ENCODE results near the gene RBM39.

RBM39 gene

DNA sequence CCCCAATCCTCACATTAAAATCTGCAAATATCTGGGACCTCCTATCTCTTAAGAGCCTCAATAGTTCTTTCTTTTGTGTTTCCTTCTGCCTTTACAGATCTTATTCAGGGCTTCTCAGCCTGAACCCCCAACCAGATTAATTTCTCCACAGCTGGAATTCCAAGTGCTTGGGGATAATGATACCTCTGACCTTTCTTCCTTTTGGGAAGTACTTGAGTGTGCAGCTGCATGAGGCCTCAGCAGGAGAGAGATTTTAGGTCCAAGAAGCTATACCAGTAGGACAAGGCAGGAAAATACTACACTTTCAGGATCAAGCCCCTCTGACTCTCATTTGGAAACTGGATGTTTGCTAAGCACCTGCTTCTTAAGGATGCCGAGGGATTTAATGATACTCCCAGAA is 32.3 kb upstream of the RBM39 start:
- TF ChIP-seq, protein P1, sequence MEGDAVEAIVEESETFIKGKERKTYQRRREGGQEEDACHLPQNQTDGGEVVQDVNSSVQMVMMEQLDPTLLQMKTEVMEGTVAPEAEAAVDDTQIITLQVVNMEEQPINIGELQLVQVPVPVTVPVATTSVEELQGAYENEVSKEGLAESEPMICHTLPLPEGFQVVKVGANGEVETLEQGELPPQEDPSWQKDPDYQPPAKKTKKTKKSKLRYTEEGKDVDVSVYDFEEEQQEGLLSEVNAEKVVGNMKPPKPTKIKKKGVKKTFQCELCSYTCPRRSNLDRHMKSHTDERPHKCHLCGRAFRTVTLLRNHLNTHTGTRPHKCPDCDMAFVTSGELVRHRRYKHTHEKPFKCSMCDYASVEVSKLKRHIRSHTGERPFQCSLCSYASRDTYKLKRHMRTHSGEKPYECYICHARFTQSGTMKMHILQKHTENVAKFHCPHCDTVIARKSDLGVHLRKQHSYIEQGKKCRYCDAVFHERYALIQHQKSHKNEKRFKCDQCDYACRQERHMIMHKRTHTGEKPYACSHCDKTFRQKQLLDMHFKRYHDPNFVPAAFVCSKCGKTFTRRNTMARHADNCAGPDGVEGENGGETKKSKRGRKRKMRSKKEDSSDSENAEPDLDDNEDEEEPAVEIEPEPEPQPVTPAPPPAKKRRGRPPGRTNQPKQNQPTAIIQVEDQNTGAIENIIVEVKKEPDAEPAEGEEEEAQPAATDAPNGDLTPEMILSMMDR (conservative IDR thresholded peaks at IDR 0.05; ENCODE audit: low read depth): no peak
- peak overlapping the region; percentile 29 for H3K27ac ChIP-seq
- POLR2A ChIA-PET (ENCODE audit: low non-redundant PET): no interaction called here
- DNase-seq (ENCODE audit: low spot score): no peak
- CTCF ChIA-PET: no interaction called here

GRCh38 chr20:35773154-35773751 is 31.2 kb upstream of the RBM39 start:
- TF ChIP-seq, protein P1 (conservative IDR thresholded peaks at IDR 0.05; ENCODE audit: low read depth): no peak
- peak overlapping the region; percentile 51; the same call in 1 of the 2 replicates for H3K27ac ChIP-seq
- DNase-seq (ENCODE audit: low spot score): no peak
- CTCF ChIA-PET: no interaction called here
- POLR2A ChIA-PET (ENCODE audit: low non-redundant PET): no interaction called here

DNA sequence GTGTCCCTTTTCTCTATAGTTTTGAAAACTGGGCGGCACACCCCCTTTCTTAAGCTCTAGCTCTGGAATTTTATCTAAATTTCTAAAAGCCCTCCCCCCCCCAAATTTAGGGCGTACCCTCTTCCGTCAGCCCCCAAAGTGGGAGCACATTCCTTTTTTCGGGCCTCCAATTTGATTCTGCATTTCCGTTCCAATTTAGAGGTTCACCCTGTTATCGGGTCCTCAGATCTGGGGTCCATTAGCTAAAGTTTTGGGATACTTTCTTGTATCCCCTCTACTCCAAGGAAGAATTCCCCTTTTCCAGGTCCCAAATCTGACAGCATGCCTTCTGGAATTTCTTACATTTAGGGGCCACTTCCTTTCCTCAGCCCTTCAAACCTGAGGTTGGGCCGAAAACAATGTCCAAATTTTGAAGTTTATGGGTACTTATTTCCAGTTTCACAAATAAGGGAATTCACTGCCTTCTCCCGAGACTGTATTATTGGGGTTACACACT is 30.6 kb upstream of the RBM39 start:
- ChIA-PET POLR2A (ENCODE audit: low non-redundant PET) (interaction anchor here (0.6 to 2.6 kb wide), 2 partner anchors 30 to 85 kb away, joined by 3 to 29 read pairs; partner anchors contain the start of gene RBM39), CTCF (interaction anchor here (0.6 kb wide), 1 partner anchor 11 kb away, joined by 4 read pairs; no protein-coding TSS in a partner anchor)
- peak overlapping the region; percentile 86 for H3K27ac ChIP-seq
- no peak for DNase-seq (ENCODE audit: low spot score)
- TF ChIP-seq, protein P1 (conservative IDR thresholded peaks at IDR 0.05; ENCODE audit: low read depth): no peak

- DNase-seq (ENCODE audit: low spot score): peak; percentile 100
- ChIA-PET CTCF (interaction anchor here (0.5 to 1.4 kb wide), 4 partner anchors 11 to 73 kb away, joined by 3 to 9 read pairs (median 4); no protein-coding TSS in a partner anchor), POLR2A (ENCODE audit: low non-redundant PET) (interaction anchor here (0.5 to 2.6 kb wide), 4 partner anchors 14 to 788 kb away, joined by 3 to 29 read pairs (median 4); partner anchors contain the start of gene RBM39)
- TF ChIP-seq, protein P1 (conservative IDR thresholded peaks at IDR 0.05; ENCODE audit: low read depth): no peak
- H3K27ac ChIP-seq: peak within 1 kb of the TSS; percentile 86
Measured at GRCh38 chr20:35771689-35772562, 29.9 kb upstream of the RBM39 start, which contains the start of gene PHF20. Gene PHF20 (plus strand): TSS chr20:35772015. CDS start chr20:35801523, 29,508 bp downstream.

GRCh38 chr20:35771367-35771688 is 29.3 kb upstream of the RBM39 start:
- CTCF ChIA-PET: interaction anchor here (0.5 to 1.4 kb wide), 4 partner anchors 14 to 198 kb away, joined by 3 to 9 read pairs (median 4); no protein-coding TSS in a partner anchor
- TF ChIP-seq, protein P1 (conservative IDR thresholded peaks at IDR 0.05; ENCODE audit: low read depth): no peak

More at GRCh38 chr20:35771367-35771688, 29.3 kb upstream of the RBM39 start:
- H3K27ac ChIP-seq: peak overlapping the region; percentile 86
- POLR2A ChIA-PET (ENCODE audit: low non-redundant PET): interaction anchor here (0.5 to 2.6 kb wide), 3 partner anchors 15 to 789 kb away, joined by 4 to 29 read pairs (median 5); partner anchors contain the start of gene RBM39
- DNase-seq (ENCODE audit: low spot score): no peak

Measured in RWPE1 (cell line).